GM18511 (cell line): ENCODE data around the gene NUP160.
A peak's percentile ranks its signal among the peaks of the same experiment; 100 is the strongest.
"Not testable (repeated sequence)": the region's sequence is repeated elsewhere in the genome, so short reads cannot be mapped to it uniquely, and the experiment has no call there.

ENCODE experiments used
- ATAC-seq: cut with Tn5 transposase; IDR thresholded peaks from one replicate; pipeline ENCODE4 v1.9.1; 2021; ENCODE audit warnings: mild to moderate bottlenecking, moderate library complexity; ENCODE audit not compliant: unreplicated experiment

NUP160 gene, protein sequence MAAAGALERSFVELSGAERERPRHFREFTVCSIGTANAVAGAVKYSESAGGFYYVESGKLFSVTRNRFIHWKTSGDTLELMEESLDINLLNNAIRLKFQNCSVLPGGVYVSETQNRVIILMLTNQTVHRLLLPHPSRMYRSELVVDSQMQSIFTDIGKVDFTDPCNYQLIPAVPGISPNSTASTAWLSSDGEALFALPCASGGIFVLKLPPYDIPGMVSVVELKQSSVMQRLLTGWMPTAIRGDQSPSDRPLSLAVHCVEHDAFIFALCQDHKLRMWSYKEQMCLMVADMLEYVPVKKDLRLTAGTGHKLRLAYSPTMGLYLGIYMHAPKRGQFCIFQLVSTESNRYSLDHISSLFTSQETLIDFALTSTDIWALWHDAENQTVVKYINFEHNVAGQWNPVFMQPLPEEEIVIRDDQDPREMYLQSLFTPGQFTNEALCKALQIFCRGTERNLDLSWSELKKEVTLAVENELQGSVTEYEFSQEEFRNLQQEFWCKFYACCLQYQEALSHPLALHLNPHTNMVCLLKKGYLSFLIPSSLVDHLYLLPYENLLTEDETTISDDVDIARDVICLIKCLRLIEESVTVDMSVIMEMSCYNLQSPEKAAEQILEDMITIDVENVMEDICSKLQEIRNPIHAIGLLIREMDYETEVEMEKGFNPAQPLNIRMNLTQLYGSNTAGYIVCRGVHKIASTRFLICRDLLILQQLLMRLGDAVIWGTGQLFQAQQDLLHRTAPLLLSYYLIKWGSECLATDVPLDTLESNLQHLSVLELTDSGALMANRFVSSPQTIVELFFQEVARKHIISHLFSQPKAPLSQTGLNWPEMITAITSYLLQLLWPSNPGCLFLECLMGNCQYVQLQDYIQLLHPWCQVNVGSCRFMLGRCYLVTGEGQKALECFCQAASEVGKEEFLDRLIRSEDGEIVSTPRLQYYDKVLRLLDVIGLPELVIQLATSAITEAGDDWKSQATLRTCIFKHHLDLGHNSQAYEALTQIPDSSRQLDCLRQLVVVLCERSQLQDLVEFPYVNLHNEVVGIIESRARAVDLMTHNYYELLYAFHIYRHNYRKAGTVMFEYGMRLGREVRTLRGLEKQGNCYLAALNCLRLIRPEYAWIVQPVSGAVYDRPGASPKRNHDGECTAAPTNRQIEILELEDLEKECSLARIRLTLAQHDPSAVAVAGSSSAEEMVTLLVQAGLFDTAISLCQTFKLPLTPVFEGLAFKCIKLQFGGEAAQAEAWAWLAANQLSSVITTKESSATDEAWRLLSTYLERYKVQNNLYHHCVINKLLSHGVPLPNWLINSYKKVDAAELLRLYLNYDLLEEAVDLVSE (N-terminal part only)

DNA sequence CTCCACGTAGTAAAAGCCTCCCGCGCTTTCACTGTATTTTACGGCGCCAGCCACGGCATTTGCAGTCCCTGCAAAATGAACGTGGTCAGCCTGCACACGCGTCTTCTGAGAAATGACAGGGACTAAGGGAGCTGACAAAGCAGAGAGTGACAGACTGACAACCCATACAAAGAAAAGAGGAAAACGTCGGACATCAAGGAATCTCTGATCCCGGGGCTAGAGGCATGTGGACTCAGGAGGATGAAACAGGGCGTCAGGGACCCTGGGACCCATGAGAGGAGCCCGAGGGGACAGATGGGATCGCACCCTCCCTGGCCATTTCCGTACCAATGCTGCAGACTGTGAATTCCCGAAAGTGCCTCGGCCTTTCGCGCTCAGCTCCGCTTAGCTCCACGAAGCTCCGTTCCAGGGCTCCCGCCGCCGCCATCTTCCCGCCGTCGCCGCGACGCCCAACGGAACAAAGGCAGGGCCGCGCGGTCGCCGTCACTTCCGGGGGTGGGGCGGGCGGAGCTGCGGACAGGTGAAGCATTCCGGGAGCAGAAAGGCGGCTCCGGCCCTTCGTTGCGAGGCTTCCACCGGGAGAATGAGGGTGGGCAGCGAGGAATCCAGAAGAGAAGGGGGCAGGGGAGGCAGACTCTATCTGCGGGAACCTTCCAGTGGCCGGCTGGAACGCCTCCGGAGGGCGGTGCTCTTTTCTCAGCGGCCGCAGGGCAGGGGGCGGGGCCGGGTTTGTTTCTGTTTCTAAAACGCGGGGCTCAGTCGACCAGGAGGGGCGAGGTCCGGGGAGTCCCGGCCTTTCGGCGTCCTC lies at the start of gene NUP160:
Gene NUP160, minus strand, starts transcription at position 459 of the 808 bp plus-strand sequence. Its CDS starts 32 bp downstream, at position 427.
- ATAC-seq, result peak; percentile 88

DNA sequence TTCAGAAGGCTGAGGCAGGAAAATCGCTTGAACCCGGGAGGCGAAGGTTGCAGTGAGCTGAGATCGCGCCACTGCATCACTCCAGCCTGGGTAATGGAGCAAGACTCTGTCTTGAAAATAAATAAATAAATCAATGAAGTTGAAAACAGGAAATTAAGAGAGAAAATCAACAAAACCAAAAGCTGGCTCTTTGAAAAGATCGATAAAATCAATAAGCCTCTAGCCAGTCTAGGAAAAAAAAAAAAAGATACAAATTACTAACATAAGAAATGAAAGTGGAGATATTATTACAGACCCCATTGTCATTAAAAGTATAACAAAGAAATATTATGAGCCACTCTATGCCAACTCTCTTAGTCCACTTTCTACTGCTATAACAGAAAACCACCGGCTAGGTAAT lies 48.0 kb upstream of the NUP160 start:
- no peak for ATAC-seq

DNA sequence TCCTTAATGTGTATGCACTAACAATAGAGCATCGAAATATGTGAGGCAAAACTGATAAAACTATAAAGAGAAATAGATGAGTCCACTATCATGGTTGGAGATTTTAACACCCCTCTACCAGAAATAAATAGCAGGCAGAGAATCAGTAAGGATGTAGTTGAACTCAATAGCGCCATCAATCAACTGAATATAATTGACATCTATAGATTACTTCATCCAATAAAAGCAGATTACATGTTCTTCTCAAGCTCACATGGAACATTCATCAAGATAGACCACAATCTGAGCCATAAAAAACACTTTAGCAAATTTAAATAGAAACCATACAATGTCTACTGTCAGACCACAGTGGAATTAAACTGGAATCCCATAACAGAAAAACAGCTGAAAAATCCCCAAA lies 46.9 kb upstream of the NUP160 start:
- no peak for ATAC-seq

DNA sequence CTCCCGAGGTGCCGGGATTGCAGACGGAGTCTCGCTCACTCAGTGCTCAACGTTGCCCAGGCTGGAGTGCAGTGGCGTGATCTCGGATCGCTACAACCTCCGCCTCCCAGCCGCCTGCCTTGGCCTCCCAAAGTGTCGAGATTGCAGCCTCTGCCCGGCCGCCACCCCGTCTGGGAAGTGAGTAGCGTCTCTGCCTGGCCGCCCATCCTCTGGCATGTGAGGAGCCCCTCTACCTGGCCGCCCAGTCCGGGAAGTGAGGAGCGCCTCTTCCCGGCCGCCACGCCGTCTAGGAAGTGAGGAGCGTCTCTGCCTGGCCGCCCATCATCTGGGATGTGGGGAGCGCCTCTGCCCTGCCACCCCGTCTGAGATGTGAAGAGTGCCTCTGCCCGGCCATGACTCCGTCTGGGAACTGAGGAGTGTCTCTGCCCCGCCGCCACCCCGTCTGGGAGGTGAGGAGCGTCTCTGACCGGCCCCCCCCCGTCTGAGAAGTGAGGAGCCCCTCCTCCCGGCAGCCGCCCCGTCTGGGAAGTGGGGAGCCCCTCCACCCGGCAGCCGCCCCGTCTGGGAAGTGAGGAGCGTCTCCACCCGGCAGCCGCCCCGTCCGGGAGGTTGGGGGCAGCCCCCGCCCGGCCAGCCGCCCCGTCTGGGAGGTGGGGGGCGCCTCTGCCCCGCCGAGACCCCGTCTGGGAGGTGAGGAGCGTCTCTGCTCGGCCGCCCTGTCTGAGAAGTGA lies 44.6 kb upstream of the NUP160 start:
- not testable (repeated sequence) for ATAC-seq

DNA sequence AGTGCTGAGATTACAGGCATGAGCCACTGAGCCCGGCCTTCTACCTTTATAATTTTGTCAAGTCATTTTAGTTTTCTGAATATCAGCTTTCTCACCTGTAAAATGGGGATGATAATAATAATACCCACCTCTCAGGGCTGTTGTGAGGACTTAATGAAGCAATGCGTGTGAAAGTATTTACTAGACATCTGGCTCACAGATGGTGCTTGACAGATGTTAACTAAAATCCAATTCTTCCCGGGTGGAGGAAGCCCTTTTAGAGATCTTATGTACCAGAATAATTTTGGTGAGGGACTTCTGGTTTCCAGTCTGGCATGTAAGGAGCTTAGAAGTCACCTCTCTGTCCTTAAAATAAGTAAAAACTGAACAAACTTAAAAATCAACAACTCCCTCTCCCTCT lies 43.7 kb upstream of the NUP160 start:
- no peak for ATAC-seq

DNA sequence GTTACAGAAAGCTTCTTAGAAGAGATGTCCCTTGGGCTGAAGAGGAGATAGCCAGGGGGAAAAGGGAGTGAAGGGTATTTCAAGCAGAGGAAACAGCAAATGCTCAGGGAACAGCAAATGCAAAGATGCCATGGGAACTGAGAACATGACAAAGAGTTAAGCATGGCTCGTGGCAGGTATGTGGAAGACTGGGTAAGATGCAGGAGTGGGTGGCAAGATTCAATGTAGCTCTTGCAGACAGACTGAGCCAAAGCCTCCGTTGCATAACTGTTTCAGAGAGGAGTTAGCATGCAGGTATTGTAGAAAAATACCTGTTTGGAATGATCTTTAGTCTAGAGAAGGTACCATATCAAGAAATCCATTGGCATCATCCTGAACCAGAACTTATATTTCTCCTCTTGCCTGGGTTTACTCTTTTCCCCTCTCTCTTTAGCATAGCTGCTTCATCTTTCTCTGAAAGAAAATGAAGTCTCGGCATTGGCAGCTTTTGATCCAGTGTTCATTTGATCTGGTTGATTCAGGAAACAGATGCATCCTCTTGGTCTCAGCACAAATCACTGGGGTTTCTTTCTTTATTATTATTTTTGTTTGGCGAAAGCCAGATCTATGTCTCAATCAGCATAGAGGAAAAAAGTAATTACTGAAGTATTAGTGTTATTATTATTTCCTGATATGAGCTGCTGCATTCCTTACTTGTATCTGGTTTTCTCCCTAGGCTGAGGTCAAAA lies 41.7 kb upstream of the NUP160 start:
- ATAC-seq, result no peak

DNA sequence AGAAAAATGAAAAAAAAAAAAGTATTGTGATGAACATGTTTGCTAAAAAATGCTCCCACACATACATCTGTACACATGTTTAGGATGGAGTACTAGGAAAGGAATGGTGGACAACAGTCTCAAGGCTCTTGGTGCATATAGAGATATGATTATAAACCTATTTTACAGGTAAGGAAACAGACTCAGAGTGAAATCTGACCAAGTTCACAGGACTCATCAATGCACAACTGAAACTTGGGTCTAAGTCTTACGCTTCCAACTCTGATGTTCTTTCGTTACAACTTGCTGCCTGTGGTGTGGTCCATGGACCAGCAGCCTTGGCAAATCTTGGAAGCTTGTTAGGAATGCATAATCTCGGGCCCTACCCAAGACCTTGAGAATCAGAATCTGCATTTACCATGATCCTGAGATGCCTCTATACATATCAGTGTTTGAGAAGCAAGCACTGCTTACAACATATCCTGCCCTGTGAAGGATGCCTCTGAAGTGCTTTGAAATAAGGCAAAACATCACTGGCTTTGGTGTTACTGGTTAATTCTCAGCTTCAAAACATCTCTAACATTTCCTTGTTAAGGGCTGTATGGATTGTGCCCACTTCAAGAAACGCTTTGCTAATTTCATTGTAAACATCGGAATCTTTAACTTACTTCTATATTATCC lies 39.9 kb upstream of the NUP160 start:
- ATAC-seq, result no peak

DNA sequence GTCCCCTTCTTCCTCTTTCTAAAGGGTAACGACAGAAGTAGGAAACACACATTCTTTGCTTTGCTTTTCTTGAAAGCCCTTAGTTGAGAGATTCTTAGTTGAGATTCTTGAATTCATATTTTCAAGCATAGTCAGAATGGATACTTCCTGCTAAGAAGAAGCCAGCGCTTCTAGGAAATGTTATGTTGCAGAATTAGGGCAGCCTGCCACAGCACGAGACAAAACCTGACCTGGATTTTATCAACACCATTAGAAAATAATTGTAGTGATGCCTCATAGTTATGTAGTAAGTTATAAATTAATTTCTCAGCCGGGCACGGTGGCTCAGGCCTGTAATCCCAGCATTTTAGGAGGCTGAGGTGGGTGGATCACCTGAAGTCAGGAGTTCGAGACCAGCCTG lies 37.9 kb upstream of the NUP160 start:
- ATAC-seq, result no peak

DNA sequence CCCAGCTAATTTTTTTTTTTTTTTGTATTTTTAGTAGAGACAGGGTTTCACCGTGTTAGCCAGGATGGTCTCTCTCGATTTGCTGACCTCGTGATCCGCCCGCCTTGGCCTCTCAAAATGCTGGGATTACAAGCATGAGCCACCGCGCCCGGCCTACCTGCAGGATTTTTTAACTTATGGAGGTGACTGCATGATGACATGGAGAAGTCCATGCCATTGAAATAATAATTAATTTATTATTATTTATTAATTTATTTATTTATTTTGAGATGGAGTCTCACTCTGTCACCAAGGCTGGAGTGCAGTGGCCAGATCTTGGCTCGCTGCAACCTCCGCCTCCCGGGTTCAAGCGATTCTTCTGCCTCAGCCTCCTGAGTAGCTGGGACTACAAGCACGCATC lies 34.3 kb upstream of the NUP160 start:
- ATAC-seq, result not testable (repeated sequence)

DNA sequence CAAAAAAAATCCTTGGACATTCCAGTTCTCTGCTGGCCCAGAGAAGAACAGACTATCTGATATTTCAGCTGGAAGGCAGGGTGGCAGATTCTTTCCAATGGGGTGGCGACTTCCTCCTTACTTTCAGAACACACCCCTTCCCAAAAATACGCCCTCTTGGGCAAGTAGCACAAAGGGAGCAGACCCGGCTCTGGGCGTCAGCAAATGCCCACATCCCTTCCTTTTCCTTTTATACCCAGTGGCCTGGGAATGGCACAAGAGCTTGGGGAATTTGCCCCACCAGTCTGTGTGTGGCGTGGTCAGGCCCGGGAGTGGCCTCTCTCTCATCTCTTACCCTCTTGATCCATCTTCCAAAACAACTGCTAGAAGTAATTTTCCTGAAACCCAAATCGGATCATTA lies 33.0 kb upstream of the NUP160 start:
- ATAC-seq, result no peak

DNA sequence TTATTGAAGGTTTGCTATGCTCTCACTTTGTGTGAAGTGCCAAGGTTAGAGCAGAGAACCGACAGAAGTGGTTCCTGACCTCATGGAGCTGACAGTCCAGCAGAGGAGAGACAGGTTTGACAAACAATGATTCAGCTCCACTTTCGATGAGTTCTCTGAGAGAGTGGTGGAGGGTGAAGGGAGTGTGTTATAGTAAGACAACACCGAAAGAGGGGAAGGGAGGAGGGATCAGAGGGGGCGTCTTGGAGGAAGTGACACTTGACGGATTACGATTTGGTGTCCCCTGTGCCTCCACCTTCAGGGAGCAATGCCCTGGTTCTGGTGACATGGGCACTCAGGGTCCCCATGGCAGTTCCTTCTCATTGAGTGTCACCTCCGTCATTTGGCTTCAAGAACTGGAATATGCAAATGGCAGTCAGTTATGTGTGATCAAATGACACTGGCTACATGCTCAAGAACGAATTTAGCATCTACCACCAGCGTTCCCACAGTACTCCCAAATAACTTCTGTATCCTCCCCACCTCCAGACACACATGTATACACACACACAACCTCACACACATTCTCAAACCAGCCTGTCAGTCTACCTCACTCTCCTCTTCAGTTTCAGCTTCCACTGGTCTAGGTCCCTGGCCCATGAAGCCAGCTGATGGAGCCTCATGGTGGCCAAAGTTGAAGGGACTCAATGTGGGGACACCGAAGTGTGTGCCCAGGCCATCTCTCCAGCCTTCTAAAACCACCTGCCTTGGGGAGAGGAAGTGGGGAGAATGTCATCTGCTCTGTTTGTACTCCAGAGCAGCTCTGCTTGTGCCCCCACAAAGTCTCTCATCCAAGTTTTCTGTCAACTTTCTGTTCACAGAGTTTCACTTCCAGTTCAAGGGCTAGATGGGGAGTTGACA lies 31.4 kb upstream of the NUP160 start:
- ATAC-seq, result peak; percentile 75

DNA sequence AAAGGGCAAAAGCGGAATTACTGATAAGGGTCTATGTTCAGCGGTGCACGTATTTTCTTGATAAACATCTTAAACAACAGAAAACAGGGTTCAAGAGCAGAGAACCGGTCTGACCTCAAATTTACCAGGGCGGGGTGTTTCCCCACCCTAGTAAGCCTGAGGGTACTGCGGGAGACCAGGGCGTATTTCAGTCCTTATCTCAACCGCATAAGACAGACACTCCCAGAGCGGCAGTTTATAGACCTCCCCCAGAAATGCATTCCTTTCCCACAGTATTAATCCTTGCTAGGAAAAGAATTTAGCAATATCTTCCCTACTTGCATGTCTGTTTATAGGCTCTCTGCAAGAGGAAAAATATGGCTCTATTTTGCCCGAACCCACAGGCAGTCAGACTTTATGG lies 27.7 kb upstream of the NUP160 start:
- not testable (repeated sequence) for ATAC-seq

DNA sequence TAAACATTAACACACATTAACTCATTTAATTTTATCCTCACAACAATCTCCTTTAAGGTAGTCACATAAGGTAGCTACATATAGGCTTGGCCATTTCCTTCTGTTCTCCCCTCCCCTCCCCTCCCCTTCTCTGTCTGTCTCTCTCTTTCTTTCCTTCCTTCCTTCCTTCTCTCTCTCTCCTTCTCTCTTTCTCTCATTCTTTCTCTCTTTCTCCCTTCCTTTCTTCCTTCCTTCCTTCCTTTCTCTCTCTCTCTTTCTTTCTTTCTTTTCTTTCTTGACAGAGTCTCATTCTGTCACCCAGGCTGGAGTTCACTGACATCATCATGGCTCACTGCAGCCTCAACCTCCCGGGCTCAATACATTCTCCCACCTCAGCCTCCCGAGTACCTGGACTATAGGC lies 22.3 kb upstream of the NUP160 start:
- ATAC-seq, result no peak

DNA sequence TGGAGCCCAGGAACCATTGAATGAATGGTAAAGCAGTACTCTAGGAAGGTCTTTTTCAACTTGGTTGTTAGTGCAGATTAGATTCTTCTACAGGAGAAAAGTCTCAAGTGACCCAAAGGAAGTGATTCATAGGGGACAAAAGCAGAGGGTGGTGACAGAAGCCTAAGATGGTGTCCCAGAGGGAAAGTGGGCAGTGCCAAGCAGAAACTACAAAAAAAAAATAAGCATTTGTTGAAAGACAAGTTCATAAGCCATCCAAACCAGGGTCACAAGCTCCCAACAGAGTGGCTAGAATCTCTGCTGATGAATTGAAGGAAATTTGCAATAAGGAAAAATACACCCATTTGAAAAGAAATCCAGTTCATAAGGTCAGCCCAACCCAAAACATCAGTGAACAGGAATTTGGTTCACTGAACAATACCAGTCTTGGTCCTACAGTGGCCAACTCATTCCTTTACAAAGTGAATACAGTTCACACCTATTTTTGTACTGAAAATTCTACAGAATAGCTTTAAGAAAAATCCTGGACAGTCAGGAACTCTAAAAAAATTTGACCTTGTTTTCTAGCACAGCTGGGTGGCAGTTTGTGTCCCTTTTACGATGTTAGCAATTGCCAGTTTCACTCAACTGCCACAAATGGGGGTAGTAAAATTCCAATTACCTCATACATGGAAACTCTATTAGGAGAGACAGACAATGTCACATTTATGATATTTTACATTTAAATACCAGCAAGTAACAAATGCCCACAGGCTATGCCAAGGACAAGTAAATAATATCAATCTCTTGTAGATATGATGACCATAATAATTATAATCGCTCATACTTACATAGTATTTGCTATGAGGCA lies 21.6 kb upstream of the NUP160 start:
- no peak for ATAC-seq

DNA sequence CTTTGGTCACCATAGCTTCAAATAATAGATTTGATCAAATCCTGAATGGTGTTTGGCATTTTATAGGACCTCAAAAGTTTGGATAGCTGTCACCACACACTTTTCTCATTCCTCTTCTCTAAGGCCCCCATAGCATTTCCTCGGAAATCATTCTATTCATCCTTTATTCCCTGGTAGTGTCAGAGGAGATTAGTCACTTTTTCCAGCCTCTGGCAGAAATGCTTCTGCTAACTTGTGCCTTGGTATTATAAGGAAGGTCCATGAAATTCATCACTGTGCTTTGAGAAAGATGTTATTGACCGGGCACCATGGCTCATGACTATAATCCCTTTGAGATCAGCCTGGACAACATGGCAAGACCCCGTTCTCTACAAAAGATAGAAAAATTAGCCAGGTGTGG lies 19.7 kb upstream of the NUP160 start:
- no peak for ATAC-seq

DNA sequence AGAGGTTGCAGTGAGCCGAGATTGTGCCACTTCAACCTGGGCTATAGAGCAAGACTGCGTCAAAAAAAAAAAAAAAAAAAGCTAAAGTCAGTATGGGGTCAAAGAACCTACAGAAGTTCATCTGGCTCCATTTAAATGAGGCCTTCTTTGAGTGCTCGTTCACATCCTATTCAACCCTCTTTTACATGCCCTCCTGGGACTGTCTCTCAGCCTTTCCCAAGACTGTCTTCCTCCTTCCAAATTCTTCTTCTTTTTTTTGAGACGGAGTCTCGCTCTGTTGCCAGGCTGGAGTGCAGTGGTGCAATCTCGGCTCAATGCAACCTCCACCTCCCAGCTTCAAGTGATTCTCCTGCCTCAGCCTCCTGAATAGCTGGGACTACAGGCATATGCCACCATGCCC lies 18.7 kb upstream of the NUP160 start:
- ATAC-seq, result not testable (repeated sequence)
